Measurements from ENCODE around the gene SLC38A7. TPM values are rescaled to one million over a fixed set of nuclear protein-coding genes. Genes with fewer than 3 reads are reported as not detected.

The SLC38A7 gene
- total and polyA plus RNA-seq, 9 donors = 3.3 to 14.6 (median 9.7) TPM

DNA sequence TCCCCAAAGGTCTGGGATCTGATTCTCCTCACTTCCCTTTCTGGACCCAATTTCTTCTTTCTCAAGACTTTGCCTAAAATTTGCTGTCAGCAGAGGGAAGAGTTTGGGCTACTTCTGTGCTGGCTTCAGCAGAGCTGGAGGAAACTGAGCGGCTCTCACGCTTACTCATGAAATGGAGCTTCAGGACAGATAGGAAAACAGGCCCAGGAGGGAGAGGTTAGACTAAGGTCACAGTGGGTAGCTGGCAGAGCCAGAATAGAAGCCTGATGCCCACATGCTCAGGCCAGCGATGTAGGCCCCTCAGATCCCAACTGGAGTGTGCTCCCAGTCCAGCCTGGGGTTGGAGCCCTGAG, 593 bp downstream of the SLC38A7 start:
- Histone ChIP-seq H3K4me1 (ENCODE audit: insufficient read depth) (no peaks in the 10 kb centered on the region), H3K27me3 (no peaks in the 10 kb centered on the region), H3K27ac (peak overlapping the region; percentile 39 to 62), H3K4me3 (peak overlapping the region; percentile 81), H3K9me3 (no peaks in the 10 kb centered on the region), H3K36me3 (no peaks in the 10 kb centered on the region)
- intact Hi-C loops (cut with DNase I) = no loop called here
- 1 to 11% (median 7%) methylated on average over 3 of the region's 3 CpGs for WGBS, 3 donors
- DNase-seq = no peak
- no peak for TF ChIP-seq EP300 (IDR thresholded peaks at IDR 0.05)
- TF ChIP-seq, protein P1, sequence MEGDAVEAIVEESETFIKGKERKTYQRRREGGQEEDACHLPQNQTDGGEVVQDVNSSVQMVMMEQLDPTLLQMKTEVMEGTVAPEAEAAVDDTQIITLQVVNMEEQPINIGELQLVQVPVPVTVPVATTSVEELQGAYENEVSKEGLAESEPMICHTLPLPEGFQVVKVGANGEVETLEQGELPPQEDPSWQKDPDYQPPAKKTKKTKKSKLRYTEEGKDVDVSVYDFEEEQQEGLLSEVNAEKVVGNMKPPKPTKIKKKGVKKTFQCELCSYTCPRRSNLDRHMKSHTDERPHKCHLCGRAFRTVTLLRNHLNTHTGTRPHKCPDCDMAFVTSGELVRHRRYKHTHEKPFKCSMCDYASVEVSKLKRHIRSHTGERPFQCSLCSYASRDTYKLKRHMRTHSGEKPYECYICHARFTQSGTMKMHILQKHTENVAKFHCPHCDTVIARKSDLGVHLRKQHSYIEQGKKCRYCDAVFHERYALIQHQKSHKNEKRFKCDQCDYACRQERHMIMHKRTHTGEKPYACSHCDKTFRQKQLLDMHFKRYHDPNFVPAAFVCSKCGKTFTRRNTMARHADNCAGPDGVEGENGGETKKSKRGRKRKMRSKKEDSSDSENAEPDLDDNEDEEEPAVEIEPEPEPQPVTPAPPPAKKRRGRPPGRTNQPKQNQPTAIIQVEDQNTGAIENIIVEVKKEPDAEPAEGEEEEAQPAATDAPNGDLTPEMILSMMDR (IDR thresholded peaks at IDR 0.05) = no peak
- no peak for TF ChIP-seq POLR2A (IDR thresholded peaks at IDR 0.05)

DNA sequence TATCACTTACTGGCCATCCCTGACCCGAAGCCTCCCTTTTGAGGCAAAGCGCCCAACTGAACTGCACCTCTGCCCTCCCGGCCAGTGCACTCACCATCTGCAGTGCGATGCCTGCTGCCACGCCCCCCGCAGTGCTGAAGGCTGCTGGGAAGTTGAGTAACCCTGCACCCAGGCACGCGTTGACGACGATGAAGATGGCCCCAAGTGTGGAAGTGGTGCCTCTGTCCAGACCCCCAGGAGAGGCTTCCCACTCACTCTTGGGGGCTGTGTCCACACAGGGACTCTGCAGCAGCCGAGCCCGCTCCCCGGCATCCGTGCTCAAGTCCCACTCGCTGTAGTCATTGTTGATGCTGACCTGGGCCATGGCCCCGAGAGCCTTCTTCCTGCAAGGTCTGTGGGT, 4.8 kb downstream of the SLC38A7 start:
- H3K9me3 ChIP-seq = no peaks in the 10 kb centered on the region
- intact Hi-C loops (cut with DNase I) = no loop called here
- no peaks in the 10 kb centered on the region for H3K27me3 ChIP-seq
- 93 to 96% (median 94%) methylated on average over 16 of the region's 16 CpGs for WGBS, 3 donors
- no peak overlapping the region for H3K27ac ChIP-seq
- no peaks in the 10 kb centered on the region for H3K4me1 ChIP-seq (ENCODE audit: insufficient read depth)
- TF ChIP-seq, protein P1 (IDR thresholded peaks at IDR 0.05) = no peak
- TF ChIP-seq POLR2A (IDR thresholded peaks at IDR 0.05) = no peak
- TF ChIP-seq EP300 (IDR thresholded peaks at IDR 0.05) = no peak
- no peak overlapping the region for H3K4me3 ChIP-seq
- H3K36me3 ChIP-seq = no peaks in the 10 kb centered on the region
- DNase-seq = no peak

DNA sequence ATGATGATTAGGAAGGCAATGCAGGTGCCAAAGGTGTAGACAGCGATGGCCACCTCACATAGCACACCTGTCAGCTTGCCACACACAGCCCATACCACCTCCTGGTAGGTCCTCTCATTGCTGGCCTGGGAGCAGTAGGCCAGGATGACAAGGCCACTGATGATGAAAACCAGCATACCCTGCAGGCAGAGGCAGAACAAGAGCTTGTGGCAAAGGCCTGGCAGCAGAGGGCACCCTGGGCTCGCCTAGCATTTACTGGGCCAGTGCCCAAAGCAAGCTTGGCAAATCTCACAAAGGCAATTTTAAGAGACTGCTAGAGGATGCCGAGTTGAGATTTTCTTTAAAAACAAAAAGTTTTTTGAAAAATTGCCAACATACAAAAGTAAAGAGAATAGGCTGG, 5.9 kb downstream of the SLC38A7 start:
- intact Hi-C loops (cut with DNase I) = no loop called here
- TF ChIP-seq, protein P1 (IDR thresholded peaks at IDR 0.05) = no peak
- no peak for TF ChIP-seq POLR2A (IDR thresholded peaks at IDR 0.05)
- TF ChIP-seq EP300 (IDR thresholded peaks at IDR 0.05) = no peak
- Histone ChIP-seq H3K4me1 (ENCODE audit: insufficient read depth) (no peaks in the 10 kb centered on the region), H3K9me3 (no peaks in the 10 kb centered on the region), H3K36me3 (no peaks in the 10 kb centered on the region), H3K27ac (no peak overlapping the region), H3K27me3 (no peaks in the 10 kb centered on the region), H3K4me3 (no peak overlapping the region)
- DNase-seq = no peak
- 61 to 65% (median 65%) methylated on average over 3 of the region's 3 CpGs for WGBS, 3 donors

DNA sequence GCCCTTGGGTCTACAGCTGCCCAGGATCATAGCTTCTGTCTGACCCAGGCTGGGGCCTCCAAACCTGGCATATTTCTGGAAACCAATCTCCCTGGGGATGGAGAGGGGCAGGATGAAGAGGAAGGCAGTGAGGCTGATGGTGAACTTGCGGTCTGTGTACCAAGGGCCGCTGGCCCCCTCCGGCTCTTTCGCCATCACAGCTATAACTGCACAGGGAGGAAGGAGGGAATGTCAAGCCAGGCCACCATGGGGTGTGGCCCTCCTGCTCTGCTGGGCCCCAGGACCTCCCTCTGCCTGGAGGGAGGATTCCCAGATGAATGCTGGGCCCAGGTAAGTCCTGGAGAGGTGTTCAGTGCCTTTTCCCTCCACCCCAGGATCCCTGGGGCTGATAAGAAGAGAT, 6.3 kb downstream of the SLC38A7 start:
- no peaks in the 10 kb centered on the region for H3K9me3 ChIP-seq
- WGBS, 3 donors = 97 to 98% (median 98%) methylated on average over 4 of the region's 4 CpGs
- no peak overlapping the region for H3K27ac ChIP-seq
- no peaks in the 10 kb centered on the region for H3K4me1 ChIP-seq (ENCODE audit: insufficient read depth)
- DNase-seq = no peak
- no peak overlapping the region for H3K4me3 ChIP-seq
- no peaks in the 10 kb centered on the region for H3K27me3 ChIP-seq
- intact Hi-C loops (cut with DNase I) = no loop called here
- TF ChIP-seq POLR2A (IDR thresholded peaks at IDR 0.05) (no peak), EP300 (IDR thresholded peaks at IDR 0.05) (no peak)
- TF ChIP-seq, protein P1 (IDR thresholded peaks at IDR 0.05) = no peak
- H3K36me3 ChIP-seq = no peaks in the 10 kb centered on the region
